Esophagus muscularis mucosa (tissue), 3 donors: Measurements from ENCODE around the gene COX11.
A peak's percentile ranks its signal among the peaks of the same experiment; 100 is the strongest.

Source experiments
- POLR2A ChIP-seq: fragments of 450-650 bp; IDR thresholded peaks from one replicate; pipeline ENCODE4 v1.6.1; 2017; ENCODE audit warnings: antibody characterized with exemption, moderate library complexity, mild to moderate bottlenecking, low read depth
- POLR2AphosphoS5 ChIP-seq, 2 donors: sonication (generic); formaldehyde crosslinking; IDR thresholded peaks; one replicate each; pipeline ENCODE4 v1.6.1; 2017; ENCODE audit warnings: antibody characterized with exemption in 2 of 2
- TF ChIP-seq, protein P1 (sequence below), 3 experiments: fragments of 200-600 bp in 2 of 3; fragments of 450-650 bp in 1 of 3; sonication (generic) in 2 of 3; IDR thresholded peaks; one replicate each; pipeline ENCODE4 v1.5.1; 2017 to 2019; ENCODE audit warnings: antibody characterized with exemption in 3 of 3, mild to moderate bottlenecking in 2 of 3, moderate library complexity in 1 of 3

DNA sequence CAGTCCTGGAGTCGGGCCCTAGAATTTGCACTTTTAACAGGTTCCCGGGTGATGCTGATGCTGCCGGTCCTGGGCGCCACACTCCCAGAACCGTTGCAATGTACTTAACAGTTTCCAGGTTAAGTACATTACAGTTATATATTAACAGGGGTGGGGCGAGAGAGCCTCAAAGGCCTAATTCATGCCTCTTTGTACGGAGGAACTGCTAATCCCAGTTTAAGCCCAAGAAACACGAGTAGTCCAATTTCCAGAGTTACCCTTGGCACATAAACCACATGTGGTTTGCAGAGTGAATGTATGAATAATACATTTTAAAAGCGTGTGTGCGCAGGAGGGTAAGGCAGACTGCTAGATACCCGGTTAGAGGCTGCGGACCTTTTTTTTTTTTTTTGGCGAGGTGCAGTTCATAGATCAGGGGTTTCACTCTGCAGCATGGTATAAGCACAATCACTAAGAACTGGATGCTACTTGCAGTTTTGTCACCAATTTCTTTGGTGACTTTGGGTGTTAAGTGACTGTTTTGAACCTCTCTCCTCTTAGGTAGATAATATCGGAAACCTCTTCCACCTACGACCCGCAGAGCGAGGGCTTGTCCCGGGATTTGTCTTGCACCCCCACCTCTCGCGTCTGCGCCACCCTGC lies 713 bp downstream of the COX11 start:
- TF ChIP-seq, protein P1, sequence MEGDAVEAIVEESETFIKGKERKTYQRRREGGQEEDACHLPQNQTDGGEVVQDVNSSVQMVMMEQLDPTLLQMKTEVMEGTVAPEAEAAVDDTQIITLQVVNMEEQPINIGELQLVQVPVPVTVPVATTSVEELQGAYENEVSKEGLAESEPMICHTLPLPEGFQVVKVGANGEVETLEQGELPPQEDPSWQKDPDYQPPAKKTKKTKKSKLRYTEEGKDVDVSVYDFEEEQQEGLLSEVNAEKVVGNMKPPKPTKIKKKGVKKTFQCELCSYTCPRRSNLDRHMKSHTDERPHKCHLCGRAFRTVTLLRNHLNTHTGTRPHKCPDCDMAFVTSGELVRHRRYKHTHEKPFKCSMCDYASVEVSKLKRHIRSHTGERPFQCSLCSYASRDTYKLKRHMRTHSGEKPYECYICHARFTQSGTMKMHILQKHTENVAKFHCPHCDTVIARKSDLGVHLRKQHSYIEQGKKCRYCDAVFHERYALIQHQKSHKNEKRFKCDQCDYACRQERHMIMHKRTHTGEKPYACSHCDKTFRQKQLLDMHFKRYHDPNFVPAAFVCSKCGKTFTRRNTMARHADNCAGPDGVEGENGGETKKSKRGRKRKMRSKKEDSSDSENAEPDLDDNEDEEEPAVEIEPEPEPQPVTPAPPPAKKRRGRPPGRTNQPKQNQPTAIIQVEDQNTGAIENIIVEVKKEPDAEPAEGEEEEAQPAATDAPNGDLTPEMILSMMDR (IDR thresholded peaks at IDR 0.05), result peak in 1 of 3 experiments; percentile 41
- TF ChIP-seq POLR2AphosphoS5 (IDR thresholded peaks at IDR 0.05) (no peak), POLR2A (no peak)
